Activated CD4-positive, CD25-positive, alpha-beta regulatory T cell treated with anti-CD3 and anti-CD28 coated beads, Interleukin-2, amount 50 U/mL, for 24 hours (primary cell): ENCODE data around the gene HMGXB4.
A peak's percentile ranks its signal among the peaks of the same experiment; 100 is the strongest.
"Not testable (repeated sequence)": the region's sequence is repeated elsewhere in the genome, so short reads cannot be mapped to it uniquely, and the experiment has no call there.

ENCODE experiments used
- ATAC-seq, 2 donors: fragments of 150-1000 bp; cut with Tn5 transposase; one replicate each; pipeline ENCODE4 v1.10.0; 2021; ENCODE audit warnings: mild to moderate bottlenecking in 1 of 2, moderate library complexity in 1 of 2

The HMGXB4 gene

GRCh38 chr22:35257321-35258190, at the start of gene HMGXB4:
TSS of gene HMGXB4 (plus strand) at chr22:35257493. CDS start at chr22:35262391, 4,898 bp downstream.
- ATAC-seq = peak; percentile 88 to 92

DNA sequence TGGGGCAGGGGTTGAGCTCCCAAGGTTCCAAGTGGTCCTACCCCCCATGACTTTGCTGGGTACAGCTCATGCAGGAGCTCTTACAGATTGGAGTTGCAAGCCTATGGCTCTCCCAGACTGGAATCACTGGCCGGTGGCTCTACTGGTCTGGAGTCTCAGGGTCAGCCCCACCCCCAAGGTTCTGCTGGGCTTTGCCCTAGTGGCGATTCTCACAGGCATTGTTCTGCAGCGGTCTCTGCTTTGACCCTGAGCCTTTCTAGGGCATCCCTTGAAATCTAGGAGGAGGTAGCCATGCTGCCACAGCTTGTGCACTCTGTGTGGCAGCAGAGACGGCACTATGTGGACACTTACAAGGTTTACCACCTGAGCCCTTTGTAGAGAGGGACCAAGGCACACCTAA, 49.3 kb upstream of the HMGXB4 start:
- ATAC-seq = no peak

DNA sequence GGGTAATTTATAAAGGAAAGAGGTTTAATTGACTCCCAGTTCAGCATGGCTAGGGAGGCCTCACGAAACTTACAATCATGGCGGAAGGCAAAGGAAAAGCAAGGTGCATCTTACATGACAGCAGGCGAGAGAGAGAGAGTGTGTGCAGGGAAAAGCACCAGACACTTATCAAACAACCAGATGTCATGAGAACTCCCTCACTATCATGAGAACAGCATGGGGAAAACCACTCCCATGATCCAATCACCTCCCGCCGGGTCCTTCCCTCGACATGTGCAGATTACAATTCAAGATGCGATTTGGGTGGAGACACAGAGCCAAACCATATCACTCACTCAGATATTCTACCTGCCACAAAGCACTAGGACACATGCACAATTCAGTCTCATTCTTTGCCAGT, 48.1 kb upstream of the HMGXB4 start:
- ATAC-seq = no peak

DNA sequence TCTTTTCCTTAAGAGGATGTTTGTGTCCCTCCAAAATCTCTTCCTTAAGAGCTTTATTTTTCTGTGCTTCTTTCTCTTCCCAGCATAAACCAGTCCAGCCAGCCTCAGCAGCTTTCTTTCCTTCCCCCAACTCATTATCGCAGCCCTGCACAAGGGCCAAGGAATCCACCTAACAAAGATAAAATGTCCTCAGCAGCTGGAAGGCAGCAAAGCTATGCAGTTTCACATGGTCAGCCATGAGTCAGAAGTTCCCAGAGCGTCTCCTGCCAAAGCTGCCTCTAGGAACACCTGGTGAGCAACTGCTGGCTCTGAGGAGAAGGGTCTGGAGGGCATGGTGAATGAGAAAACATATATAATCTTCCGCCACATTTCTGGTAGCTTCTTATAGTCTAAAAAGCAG, 45.3 kb upstream of the HMGXB4 start:
- no peak for ATAC-seq

DNA sequence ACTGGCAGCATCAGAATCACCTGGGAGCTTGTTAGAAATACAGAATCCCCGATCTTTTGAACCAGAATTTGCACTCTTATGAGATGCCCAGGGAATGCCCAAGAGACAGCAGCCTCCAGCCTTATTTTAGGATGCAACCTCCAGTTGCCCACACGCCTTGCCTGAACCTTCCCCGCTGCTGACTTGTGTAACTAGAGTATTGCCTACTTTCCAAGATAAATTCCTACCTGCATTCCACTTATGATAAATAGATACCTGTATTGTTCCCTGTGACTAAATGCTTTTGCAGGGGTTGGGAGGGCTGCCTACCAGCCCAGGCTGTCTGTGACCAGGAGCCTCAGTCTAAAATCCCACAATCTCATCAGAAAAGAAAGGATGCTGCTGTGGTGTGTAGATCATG, 44.3 kb upstream of the HMGXB4 start:
- ATAC-seq = no peak

- no peak for ATAC-seq
These were observed 42.3 kb upstream of the HMGXB4 start for GRCh38 chr22:35214968-35215367.

GRCh38 chr22:35215993-35216392, 41.3 kb upstream of the HMGXB4 start:
- no peak for ATAC-seq

DNA sequence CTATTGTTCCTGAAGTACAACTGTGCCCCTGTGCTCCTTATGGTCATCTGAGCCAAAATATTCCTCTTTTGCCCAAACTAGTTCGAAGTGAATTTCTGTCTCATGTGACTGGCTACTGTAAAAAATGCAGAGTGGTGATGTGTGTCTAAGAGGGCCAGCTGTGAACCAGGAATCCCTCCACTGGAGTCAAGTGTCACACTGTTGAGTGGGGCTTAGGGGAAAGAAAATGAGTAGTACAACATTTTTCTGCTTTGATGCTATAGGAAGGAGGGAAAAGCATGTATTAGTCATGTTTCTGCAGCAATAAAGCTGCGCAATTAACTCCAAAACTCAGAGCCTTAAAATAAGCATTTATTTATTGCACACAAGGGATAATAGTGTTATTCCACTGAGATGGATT, 39.8 kb upstream of the HMGXB4 start:
- no peak for ATAC-seq

DNA sequence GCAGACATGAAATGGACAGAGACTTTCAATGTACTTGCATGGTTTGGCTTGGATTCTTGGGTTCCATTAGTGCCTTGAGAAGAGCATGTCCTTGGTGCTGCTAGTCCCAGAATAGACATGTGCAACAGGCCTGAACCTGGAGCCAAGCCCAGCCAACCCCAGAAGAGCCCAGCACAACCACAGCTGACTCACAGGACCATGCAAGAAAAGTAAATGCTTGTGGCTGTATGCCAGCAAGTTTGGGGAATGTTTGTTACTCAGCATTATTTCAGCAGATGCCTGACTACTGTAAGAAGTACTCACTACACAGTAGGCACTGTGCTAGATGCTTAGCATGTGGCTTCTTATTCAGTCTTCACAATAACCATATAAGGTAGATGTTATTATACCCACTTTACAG, 39.2 kb upstream of the HMGXB4 start:
- ATAC-seq = no peak

GRCh38 chr22:35219012-35219411, 38.3 kb upstream of the HMGXB4 start:
- ATAC-seq = no peak

DNA sequence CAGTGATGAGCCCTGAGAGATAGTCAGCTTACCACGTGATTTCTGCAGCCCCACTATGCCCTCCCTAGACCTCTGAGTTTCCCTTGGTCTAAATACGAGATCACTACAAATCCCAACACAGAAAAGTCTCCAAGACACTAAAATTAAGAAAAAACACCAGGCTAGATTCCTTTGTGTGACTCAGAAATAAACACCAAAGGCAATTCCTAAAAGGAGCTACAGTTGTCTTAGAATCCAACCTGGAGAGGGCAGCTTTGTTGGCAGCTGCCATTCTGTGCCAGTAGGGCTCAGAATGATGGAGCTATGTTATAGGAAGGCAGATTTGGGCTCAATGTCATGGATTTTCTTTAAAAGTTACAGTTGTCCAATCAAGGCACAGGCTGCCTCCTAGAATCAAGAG, 37.1 kb upstream of the HMGXB4 start:
- no peak for ATAC-seq

DNA sequence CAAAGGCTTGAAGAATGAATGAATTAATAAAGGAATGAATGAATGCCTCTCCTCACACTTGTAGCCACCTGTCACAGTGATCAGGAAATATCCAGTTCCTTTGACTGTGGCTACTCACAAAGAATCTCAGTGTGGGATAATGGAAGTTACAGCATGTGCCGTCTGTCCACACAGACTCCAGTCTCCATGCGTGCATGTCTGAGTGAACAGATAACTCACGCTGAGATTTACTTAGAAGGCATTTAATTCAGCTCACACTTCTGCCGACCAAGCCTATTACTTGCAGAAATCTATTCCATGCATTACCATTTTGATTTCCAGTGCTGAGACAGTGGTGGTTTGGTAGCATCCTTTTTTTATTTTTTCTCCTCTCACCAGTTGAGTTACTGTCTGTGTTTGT, 32.3 kb upstream of the HMGXB4 start:
- ATAC-seq = no peak

- no peak for ATAC-seq
These were observed 30.2 kb upstream of the HMGXB4 start for GRCh38 chr22:35226958-35227647.

GRCh38 chr22:35229865-35230264, 27.4 kb upstream of the HMGXB4 start:
- ATAC-seq = no peak

DNA sequence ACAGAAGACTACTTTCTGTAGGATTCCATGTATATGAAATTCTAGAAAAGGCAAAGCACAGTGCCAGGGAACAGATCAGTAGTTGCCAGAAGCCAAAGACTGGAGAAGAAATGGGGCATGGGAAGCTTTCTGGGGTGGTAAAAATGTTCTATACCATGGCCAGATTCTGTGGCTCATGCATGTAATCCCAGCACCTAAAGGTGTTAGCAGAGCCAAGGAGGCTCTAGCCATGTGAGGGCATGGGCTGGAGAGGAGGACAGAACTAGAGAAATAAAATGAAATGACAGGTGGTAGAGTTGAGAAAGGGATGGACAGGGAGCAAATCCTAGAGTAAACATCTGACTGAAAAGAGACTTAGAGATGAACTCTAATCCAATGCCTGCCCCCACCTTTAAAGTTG, 26.9 kb upstream of the HMGXB4 start:
- no peak for ATAC-seq

- ATAC-seq = no peak
These were observed 26.3 kb upstream of the HMGXB4 start for GRCh38 chr22:35230839-35231584.

DNA sequence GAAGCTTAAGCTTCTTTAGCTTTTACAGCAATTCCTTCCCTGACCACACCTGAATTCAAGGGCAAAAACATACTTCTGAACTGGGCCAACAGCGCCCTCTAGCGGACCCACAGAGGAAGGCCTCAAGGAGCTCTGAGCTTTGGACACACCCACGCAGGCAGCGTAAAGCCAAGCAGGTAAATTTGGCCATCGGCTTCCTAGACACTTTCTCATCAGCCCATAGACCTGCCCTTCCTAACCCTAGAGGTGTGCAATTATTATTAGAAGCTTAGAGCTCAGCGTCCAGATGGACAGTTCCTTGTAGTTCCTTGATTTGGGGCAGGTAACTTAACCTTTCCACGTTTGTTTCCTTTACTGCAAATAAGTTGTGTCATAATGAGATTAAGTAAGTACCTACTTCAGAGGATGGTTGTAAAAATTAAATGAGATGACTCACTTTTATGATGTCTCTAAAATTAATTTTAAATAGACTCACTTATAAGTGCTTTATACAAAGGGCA, 25.7 kb upstream of the HMGXB4 start:
- ATAC-seq = peak; percentile 65 to 73

- ATAC-seq = not testable (repeated sequence)
These were observed 18.5 kb upstream of the HMGXB4 start for GRCh38 chr22:35238749-35239148.

DNA sequence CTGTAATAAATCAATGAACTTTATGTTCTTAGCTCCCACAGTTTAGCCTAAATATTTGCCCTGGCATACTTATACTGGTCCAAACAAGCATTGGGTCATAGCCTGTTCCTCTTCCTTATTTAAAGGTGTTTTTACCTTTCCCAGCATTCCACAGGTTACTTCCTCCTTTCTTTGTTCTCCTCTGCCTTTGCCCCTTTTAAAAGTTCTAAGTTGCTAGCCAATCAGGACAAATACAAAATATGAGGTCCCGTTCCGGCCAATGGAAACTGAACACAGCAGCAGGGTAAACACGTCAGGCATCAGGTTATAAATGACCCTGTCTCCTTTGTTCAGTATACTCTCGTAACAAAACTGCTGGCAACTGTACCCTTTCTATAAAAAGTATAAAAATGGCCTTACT, 12.8 kb upstream of the HMGXB4 start:
- not testable (repeated sequence) for ATAC-seq

- no peak for ATAC-seq
These were observed 7.1 kb upstream of the HMGXB4 start for GRCh38 chr22:35250156-35250555.

DNA sequence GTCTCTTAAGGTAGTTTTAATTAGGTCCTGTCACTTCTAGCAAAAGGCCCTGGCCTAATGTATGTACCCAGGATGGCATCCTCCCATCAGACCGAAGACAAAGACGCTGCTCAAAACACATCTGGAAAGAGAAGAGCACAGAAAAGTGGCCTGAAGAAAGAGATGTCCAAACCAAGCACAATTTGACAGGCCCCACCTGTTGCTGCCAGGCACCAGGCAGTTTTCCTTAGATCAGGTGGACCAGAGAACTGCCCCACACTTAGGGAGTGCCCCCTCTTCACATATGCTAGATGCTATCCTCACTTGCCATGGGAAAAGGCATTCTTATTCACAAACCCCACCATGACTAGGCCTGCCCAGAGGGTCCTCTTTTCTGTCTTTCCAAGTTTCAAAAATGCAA, 3.3 kb upstream of the HMGXB4 start:
- no peak for ATAC-seq

DNA sequence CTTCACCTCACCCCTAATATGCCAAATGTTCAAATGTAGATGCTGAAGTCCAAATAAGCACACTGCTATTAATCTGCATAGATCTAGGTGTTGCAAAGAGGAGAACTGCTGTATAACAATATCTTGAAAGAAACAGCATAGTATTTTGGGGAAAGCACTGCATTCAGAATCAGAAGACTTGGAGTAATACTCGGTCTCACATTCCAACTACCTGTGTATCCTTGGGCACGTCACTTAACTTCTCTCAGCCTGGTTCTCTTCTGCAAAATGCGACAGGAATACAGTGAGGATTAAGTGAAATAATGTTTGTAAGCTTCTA, 332 bp upstream of the HMGXB4 start:
- peak; percentile 2 to 3 for ATAC-seq

DNA sequence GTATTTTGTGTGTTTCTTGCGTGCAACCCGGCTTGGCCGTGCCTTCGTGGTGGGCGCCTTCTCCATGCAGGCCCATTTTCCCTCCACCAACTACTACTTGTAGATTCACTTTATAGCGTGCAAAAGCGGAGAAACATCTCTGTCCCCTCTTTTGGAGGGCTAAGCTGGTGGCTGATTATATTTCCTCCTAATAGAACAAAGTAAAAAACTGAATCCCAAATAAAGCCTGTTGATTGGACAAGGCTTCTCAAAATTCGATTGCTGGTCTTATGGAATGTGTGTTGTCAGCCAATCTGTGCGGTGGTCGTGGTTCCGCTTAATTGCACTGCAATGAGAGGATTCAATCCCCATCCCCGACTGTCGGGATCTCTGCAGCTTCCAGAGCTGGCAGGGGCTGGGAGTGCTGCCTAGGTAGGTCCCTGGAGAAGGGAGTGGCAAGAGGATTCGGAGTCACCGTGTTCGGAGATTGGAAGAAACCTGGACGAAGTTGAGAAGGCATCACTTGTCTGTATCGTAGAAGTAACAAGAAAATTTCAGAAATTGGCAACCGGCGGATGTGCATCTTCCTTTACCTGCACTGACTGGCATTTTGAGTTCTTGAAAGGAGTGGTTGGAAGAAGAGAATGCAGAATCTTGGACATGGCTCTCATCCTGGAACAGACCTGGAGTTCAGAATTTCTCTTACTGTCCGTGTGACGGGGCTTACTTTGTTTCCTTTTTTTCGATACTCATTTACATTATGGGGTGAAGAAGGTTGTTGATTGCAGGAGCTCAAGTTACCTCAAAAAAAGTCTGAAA, 1.1 kb downstream of the HMGXB4 start:
- ATAC-seq = no peak
